Measurements from ENCODE around the gene SLC7A7. TPM values are rescaled to one million over a fixed set of nuclear protein-coding genes. Genes with fewer than 3 reads are reported as not detected.
"Not testable (repeated sequence)": the region's sequence is repeated elsewhere in the genome, so short reads cannot be mapped to it uniquely, and the experiment has no call there.

Gene SLC7A7
- total RNA-seq, 1 donor from 2014 or later, result 9.7 TPM

GRCh38 chr14:22829661-22830442, 14.6 kb upstream of the SLC7A7 start, which contains the start of gene MRPL52:
Gene MRPL52, plus strand, starts transcription at chr14:22829887. Its CDS starts 26 bp downstream, at chr14:22829913.
- intact Hi-C loops (cut with DNase I), result no loop called here
- DNase-seq (ENCODE audit: low spot score) (peak; percentile 95), ATAC-seq (peak; percentile 97)

- intact Hi-C loops (cut with DNase I); DNase-seq (ENCODE audit: low spot score): not testable (repeated sequence)
- ATAC-seq, result peak; percentile 12
Measured at GRCh38 chr14:22829076-22829660, 13.9 kb upstream of the SLC7A7 start.

- DNase-seq (ENCODE audit: low spot score) (no peak), ATAC-seq (no peak)
- intact Hi-C loops (cut with DNase I), result loop anchor here (5.0 kb wide), 1 partner anchor 32 kb away; no protein-coding TSS in a partner anchor
Measured at GRCh38 chr14:22824711-22825359, 9.6 kb upstream of the SLC7A7 start.

- intact Hi-C loops (cut with DNase I), result loop anchor here (5.0 kb wide), 1 partner anchor 35 kb away; no protein-coding TSS in a partner anchor
- DNase-seq (ENCODE audit: low spot score) (peak; percentile 91), ATAC-seq (peak; percentile 91)
Measured at GRCh38 chr14:22822571-22823098, 7.4 kb upstream of the SLC7A7 start.

GRCh38 chr14:22822016-22822570, 6.9 kb upstream of the SLC7A7 start:
- ATAC-seq, result peak; percentile 5
- DNase-seq (ENCODE audit: low spot score), result no peak
- intact Hi-C loops (cut with DNase I), result loop anchor here (5.0 kb wide), 1 partner anchor 35 kb away; no protein-coding TSS in a partner anchor

GRCh38 chr14:22821193-22822015, 6.2 kb upstream of the SLC7A7 start:
- ATAC-seq (no peak), DNase-seq (ENCODE audit: low spot score) (no peak)
- intact Hi-C loops (cut with DNase I), result loop anchor here (5.0 kb wide), 1 partner anchor 36 kb away; no protein-coding TSS in a partner anchor

GRCh38 chr14:22820731-22821130, 5.5 kb upstream of the SLC7A7 start:
- intact Hi-C loops (cut with DNase I), result loop anchor here (5.0 kb wide), 1 partner anchor 37 kb away; no protein-coding TSS in a partner anchor

GRCh38 chr14:22819151-22819988, 4.1 kb upstream of the SLC7A7 start:
- intact Hi-C loops (cut with DNase I), result no loop called here
- ATAC-seq (peak; percentile 65), DNase-seq (ENCODE audit: low spot score) (peak; percentile 78)

More at GRCh38 chr14:22820731-22821130, 5.5 kb upstream of the SLC7A7 start:
- no peak for DNase-seq (ENCODE audit: low spot score)
- ATAC-seq, result no peak

GRCh38 chr14:22814373-22814772, 862 bp downstream of the SLC7A7 start:
- ATAC-seq (no peak), DNase-seq (ENCODE audit: low spot score) (no peak)
- intact Hi-C loops (cut with DNase I), result no loop called here

- intact Hi-C loops (cut with DNase I), result no loop called here
- ATAC-seq (no peak), DNase-seq (ENCODE audit: low spot score) (no peak)
Measured at GRCh38 chr14:22813145-22813544, 2.1 kb downstream of the SLC7A7 start.

- intact Hi-C loops (cut with DNase I), result no loop called here
- no peak for DNase-seq (ENCODE audit: low spot score)
- ATAC-seq, result no peak
Measured at GRCh38 chr14:22812744-22813143, 2.5 kb downstream of the SLC7A7 start.

- DNase-seq (ENCODE audit: low spot score) (no peak), ATAC-seq (no peak)
- intact Hi-C loops (cut with DNase I), result no loop called here
Measured at GRCh38 chr14:22811722-22812121, 3.5 kb downstream of the SLC7A7 start.

- no peak for DNase-seq (ENCODE audit: low spot score)
- intact Hi-C loops (cut with DNase I), result no loop called here
- no peak for ATAC-seq
Measured at GRCh38 chr14:22808388-22809209, 6.6 kb downstream of the SLC7A7 start.

- ATAC-seq (no peak), DNase-seq (ENCODE audit: low spot score) (no peak)
- intact Hi-C loops (cut with DNase I), result no loop called here
Measured at GRCh38 chr14:22807432-22808087, 7.7 kb downstream of the SLC7A7 start.

GRCh38 chr14:22805235-22805634, 10.0 kb downstream of the SLC7A7 start:
- DNase-seq (ENCODE audit: low spot score); intact Hi-C loops (cut with DNase I); ATAC-seq: not testable (repeated sequence)

- no peak for ATAC-seq
- intact Hi-C loops (cut with DNase I), result no loop called here
- no peak for DNase-seq (ENCODE audit: low spot score)
Measured at GRCh38 chr14:22803687-22803974, 11.6 kb downstream of the SLC7A7 start.

Data from sciatic nerve (tissue), 2 donors.